Left cardiac atrium (tissue), 4 donors: ENCODE measurements around the gene MYH6. TPM values are rescaled to one million over a fixed set of nuclear protein-coding genes. Genes with fewer than 3 reads are reported as not detected.
A peak's percentile ranks its signal among the peaks of the same experiment; 100 is the strongest.

Source experiments
- ATAC-seq, 2 donors: fragments of 200-7000 bp; cut with Tn5 transposase; one replicate each; pipeline ENCODE4 v1.9.1; 2020; ENCODE audit warnings: mild to moderate bottlenecking in 2 of 2, moderate library complexity in 2 of 2
- DNase-seq: peaks from one replicate; pipeline ENCODE4 v3.0.0-alpha.2; 2020
- intact Hi-C, 2 donors: fragments of 100-400 bp; cut with DNase I; formaldehyde crosslinking; loops; one replicate each; pipeline versions ENCODE4 v1.14.1 to v1.15.1; 2022 to 2023
- total RNA-seq, 2 donors: library from RNA; stranded (reverse); fragmentation: NEBNext Ultra II Directional; extraction: Animal tissue kit (Norgen Biotek cat#: 25700); gene quantifications; one replicate each; pipeline ENCODE4 v1.2.1, GENCODE V29; 2021
- donor health status: DM: no; HTN: yes; CAD: no.
- donor health status: DM: no; HTN: yes; CAD: no; lungs with severe emphysema.
- donor health status: DM: yes; HTN: yes; CAD: no.
- donor health status: Dilated cardiomyopathy.

Gene MYH6
- total RNA-seq, 2 donors from 2014 or later: 10,415 to 11,820 TPM

GRCh38 chr14:23371865-23372264 lies 36.2 kb downstream of the MYH6 start:
- intact Hi-C loops: no loop called here
- DNase-seq (no peak), ATAC-seq (no peak)

DNA sequence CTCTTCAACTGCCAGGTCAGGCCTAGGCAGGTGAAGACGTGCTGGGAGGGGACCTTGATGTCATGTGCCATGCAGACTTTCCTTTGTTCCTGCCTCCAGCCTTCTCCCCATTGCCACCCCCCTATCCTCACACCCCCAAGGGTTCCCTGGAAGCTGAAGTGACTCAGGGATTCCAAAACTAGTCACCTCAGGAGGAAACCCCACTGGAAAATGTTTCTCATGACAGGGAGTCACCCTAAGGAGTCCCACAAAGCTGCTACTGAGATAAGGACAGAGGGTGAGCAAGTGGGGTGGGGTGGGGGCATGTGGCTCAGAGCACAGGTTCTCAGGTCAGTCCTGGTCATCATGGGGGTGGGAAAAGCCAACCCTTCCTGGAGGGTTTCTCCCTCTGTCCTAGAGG lies 37.9 kb downstream of the MYH6 start:
- ATAC-seq (no peak), DNase-seq (no peak)
- intact Hi-C loops: no loop called here

DNA sequence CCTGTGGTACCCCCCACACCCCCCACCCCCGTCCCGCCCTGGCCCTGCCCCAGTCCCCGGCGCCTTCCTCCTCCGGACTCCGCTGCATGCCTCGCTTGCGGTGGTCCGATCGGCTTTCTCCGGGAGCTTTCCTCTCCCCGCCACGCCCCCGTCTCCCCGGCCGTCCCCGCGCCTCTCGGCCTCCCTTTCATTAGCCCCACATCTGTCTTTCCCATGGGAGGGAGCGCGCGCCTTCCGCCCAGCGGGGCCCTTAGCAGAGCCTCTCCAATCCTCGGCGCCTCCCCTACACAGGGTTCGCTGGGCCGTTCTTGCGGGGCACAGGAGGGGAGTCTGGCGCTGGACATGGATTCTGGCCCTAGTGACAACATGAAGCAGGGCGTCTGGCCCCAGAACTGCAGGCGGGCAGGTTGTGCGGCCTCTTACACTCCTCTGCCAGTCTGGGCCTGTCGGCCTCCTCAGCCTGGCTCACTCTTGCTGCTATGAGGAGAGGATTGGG lies 41.6 kb downstream of the MYH6 start:
- ATAC-seq (peak; percentile 64 to 70), DNase-seq (peak; percentile 62)
- intact Hi-C loops: no loop called here

DNA sequence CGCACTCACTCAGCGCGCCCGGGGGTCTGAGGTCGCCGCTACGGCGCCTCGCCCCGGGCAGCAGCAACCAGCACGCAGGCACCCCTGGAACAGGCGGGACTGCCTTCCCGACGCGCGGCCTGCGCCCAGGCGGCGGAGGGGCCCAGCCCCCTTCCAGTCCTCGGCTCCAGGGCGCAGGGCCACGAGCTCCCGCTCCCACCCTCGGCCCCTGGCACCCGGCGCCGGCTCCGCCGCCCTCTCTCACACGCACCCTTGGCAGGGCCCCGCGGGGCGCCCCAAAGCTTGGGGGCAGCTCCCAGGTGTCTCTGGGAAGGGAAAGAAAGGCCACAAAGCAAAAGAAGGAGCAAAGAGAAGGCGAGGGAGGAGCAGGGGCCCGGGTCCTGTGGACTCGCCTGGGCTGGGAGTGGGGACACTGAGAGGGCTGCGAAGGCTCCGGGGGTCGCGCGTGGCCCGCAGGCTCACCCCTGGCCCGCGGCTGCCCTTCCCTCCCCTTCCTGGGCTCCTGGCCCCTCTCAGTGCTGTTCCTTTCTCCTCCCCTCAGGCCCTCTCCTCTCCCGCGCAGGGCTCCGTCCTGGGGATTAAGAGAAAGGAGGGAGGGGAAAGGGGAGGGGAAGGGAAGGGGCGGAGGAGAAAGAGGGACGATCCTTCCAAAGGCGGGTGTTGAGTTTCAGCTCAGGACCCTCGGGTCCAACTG lies 42.2 kb downstream of the MYH6 start:
- intact Hi-C loops: no loop called here
- ATAC-seq: peak; percentile 77 to 83
- no peak for DNase-seq

DNA sequence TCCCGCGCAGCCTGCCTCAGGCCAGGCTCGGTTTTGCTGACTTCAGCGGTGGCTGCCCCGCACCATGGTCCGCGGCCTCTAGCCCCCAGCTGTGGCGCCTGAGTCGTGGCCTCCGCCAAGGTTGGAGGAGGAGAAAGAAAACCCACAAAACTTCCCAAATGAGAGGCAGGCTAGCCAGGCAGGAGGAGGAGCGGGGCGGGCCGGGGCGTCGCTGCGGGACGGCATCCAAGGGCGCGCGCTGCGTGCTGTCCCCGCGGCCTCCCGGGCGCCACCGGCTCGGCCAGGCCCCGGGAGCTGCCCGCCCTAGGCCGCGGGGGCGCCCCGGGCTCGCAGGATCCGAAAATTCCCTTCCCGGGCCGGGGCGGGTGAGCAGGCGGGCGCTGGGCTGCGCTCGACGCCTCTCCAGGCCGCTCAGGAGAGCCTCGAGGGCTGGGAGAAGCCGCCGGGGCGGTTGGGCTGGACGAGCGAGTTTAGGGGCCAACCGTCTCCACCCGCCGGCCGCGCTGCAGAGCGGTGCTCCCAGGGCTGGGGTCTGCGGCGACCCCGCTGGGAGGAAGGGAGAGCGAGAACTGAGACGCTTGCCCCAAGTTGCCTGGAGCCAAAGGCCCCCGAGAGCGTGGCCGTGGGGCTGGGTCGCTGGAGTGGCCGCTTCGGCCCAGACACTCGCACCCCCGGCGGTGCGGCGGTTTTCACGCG lies 42.9 kb downstream of the MYH6 start, which contains the start of gene EFS:
Gene EFS (minus strand): TSS at position 137 of the 696 bp plus-strand sequence. CDS start 147 bp downstream, outside the sequence.
- peak; percentile 66 to 68 for ATAC-seq
- no peak for DNase-seq
- intact Hi-C loops: no loop called here

GRCh38 chr14:23364164-23365035 lies 43.7 kb downstream of the MYH6 start:
- intact Hi-C loops: loop anchor here in 1 of 2 donors (5.0 kb wide), 1 partner anchor 37 kb away; no protein-coding TSS in a partner anchor
- ATAC-seq: peak; percentile 7 to 41
- DNase-seq: no peak

DNA sequence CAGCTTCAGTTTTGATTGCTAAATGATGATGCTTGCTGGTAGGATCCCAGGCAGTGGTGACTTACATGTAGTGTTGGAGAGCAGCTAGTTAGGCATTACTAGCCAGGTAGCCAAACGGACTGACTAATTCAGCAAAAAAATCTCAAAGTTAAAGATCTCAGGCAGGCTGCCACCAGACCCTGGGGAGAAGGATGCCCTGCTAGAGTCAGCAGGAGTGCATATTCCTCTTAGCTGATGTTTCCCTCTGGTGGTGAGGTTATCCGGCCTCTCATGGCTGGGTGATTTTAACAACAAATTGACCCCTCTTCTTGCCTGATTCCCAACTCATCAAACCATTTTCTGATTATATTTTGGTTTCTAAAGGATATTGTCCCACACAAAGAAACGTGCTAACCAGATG lies 45.9 kb downstream of the MYH6 start:
- ATAC-seq: no peak
- DNase-seq: no peak
- intact Hi-C loops: loop anchor here in 1 of 2 donors (5.0 kb wide), 1 partner anchor 35 kb away; no protein-coding TSS in a partner anchor

DNA sequence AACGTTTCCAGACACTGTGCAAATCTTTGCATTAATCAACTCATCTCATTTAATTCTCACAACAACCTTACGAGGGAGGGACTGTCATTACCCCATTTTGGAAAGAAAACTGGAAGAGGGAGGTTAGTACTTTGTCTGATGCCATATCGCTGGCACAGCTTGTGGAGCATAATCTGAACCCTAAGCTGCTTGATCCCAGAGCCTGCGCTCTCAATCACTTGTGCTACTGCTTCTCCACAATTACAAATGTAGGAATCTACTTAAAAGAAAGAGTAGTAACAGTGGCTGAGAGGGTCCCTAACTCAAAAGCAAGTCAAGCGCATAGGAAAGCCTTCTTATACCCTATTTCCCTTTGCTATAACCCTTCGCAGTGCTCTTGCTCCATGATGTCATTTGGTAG lies 46.3 kb downstream of the MYH6 start:
- ATAC-seq: no peak
- intact Hi-C loops: loop anchor here in 1 of 2 donors (5.0 kb wide), 1 partner anchor 34 kb away; no protein-coding TSS in a partner anchor
- DNase-seq: no peak

DNA sequence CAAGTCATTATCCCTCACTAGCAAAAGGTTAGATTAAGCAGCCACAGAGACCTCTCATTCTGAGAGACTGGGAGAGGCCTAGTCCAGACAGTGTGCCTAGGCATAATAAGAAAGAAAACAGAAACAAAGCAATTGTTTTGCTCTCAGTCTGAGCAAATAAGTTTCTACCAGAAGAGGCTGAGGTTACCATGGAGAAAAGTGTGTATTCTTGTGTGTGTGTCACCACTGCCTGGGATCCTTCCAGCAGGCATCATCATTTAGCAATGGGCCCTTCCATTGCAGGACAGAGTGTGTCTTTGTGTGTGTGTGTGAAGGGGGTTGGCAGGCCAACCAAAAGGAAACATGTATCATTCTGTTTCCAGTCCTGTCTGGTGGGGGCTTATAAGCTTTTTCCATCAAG lies 46.8 kb downstream of the MYH6 start:
- no peak for DNase-seq
- intact Hi-C loops: loop anchor here in 1 of 2 donors (5.0 kb wide), 1 partner anchor 34 kb away; no protein-coding TSS in a partner anchor
- ATAC-seq: no peak

DNA sequence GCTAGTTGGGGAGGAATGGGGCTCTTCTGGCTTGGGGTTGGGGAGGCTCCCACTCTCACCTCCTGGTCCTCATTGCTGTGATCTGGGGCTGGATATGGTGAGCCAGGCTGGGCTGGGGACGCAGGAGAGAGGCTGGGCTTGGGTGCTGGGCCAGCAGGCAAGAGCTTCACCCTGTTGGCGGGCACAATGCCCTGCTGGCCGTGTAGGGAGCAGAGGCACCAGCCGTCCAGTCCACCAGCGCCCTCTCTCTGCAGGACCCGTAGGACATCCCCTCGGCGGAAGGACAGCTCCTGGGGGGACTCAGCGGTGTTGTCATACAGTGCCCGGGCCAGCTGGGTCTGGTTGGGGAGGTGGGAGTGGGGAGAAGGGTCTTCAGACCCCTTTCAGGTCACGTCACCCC lies 47.6 kb downstream of the MYH6 start:
- intact Hi-C loops: loop anchor here in 1 of 2 donors (5.0 kb wide), 1 partner anchor 33 kb away; no protein-coding TSS in a partner anchor
- no peak for ATAC-seq
- no peak for DNase-seq

DNA sequence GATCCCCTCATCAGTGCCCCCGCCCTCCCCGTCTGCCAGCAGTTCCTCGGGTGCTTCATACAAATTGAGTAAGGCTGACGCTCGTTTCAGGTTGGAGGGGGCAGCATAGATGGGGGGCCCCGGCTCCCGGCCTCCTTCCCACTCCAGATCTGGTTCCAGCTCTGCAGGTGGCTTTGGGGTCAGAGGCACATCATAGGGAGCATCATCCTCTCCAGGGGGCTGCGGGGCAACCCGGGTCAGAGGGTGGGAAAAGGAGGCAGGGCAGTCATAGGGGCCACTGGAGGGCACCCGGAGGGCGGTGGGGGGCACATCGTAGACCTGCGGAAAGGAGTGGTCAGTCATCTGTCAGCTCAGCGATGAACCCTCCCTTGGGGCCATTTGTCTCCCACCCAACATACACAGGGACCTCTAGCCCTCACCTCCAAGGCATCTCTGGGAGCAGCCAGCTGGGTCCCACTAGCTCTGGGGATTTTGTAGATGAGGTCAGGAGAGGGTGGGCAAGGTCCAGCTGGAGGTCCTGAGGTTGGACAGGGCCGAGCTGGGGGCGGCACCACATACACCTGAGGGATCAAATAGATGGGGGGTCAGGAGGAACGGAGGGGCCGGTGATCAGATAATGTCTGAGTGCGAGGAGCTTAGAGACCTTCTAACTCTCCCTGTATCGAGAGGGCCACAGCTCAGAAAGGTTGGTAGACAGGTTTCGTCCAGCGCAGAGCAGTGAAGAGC lies 48.2 kb downstream of the MYH6 start:
- ATAC-seq (no peak), DNase-seq (no peak)
- intact Hi-C loops: loop anchor here in 1 of 2 donors (5.0 kb wide), 1 partner anchor 33 kb away; no protein-coding TSS in a partner anchor

- ATAC-seq (no peak), DNase-seq (no peak)
- intact Hi-C loops: no loop called here
Measured at GRCh38 chr14:23359167-23359626, 48.9 kb downstream of the MYH6 start.

GRCh38 chr14:23358553-23359166 lies 49.4 kb downstream of the MYH6 start:
- intact Hi-C loops: no loop called here
- ATAC-seq (no peak), DNase-seq (no peak)

- intact Hi-C loops: no loop called here
- no peak for ATAC-seq
Measured at GRCh38 chr14:23358042-23358441, 50.0 kb downstream of the MYH6 start.

DNA sequence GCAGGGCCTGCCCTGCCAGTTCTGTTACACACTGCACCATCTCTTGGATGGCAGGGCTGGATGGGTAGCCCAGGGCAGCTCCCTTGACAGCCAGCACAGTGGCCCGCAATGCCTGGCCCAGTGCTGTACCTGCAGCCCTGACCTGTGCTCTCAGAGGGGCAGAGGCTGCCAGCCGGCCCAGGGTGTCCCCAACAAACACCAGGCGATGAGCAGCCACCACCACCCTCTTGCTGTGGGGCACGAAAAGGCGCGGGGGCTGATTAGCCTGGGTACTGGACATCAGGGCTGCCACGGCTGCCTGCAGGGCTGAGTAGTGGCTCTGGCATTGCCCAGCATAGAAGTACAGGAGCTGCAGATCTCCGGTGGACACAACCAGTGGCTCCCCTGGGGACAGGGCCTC lies 50.8 kb downstream of the MYH6 start:
- intact Hi-C loops: no loop called here
- DNase-seq: no peak
- ATAC-seq: no peak

More at GRCh38 chr14:23358042-23358441, 50.0 kb downstream of the MYH6 start:
- no peak for DNase-seq

DNA sequence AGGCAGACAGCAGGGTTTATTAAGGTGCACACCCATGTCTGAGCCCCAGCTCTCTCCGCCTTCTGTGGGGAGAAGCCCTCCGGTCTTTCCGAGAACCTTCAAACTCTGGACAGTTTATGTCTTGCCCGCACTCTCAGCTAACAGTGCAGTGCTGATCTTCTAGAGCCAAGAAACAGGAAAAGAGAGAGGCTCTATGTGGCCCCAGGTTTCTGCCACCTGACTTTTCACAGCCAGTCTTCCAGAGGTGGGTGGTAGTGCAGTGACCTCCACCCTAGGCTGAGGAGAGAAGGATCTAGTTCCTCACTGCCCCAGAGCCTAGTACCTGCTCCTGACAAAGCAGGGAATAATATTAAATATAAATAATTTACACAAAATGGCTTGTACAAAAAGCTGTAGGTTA lies 51.4 kb downstream of the MYH6 start:
- ATAC-seq (no peak), DNase-seq (no peak)
- intact Hi-C loops: no loop called here

DNA sequence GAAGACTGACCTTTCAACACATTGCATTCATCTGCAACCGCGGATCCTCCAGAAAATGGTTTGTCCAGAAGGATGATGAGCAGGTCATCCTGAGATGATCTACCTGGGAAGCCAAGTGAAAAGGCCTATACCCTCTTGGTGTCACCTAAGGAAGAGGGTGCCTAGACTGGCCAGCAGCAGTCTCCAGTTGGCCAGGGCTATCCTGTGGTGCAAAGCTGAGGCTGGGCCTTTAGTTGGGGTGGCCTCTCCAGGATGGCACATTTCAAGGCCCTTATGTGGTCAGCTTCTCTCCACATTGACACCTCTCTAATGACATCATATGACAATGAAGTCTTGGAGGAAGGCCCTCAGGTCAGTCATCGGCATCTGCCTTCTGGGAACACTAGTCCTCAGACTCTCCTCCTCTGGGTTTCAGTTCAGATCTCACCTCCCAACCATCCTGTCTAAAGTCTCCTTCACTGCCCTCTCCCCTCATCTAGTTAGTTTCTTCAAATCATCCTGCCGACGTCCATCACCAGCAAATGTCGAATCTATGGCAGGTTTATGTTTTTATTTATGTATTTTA lies 52.1 kb downstream of the MYH6 start:
- intact Hi-C loops: no loop called here
- ATAC-seq (no peak), DNase-seq (no peak)

DNA sequence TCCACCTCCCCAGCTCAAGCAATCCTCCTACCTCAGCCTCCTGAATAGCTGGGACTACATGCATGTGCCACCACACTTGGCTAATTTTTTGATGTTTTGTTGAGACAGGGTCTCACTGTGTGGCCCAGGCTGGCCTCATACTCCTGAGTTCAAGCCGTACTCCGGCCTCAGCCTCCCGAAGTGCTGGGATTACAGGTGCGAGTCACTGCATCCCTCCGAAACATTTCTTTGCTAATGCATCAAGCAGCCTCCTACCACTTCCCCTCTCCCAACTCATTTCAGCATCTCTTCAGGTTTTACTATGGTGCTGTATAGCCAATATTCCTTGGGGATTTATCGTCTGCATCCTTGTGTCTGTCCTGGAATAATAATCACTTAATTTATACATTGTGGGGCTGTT lies 53.1 kb downstream of the MYH6 start:
- intact Hi-C loops: no loop called here

More for the DNA sequence above, 53.1 kb downstream of the MYH6 start:
- no peak for ATAC-seq
- no peak for DNase-seq
